Neural crest cell (in vitro differentiated cells): ENCODE results near the gene AIM2. TPM values are rescaled to one million over a fixed set of nuclear protein-coding genes. Genes with fewer than 3 reads are reported as not detected.

Experiments
- DNase-seq: peaks from one replicate; pipeline ENCODE4 v3.0.0; 2021; ENCODE audit warnings: low read depth, mixed read lengths, low spot score
- H3K27ac Mint-ChIP-seq: one replicate; pipeline ENCODE4 v1.8.0; 2021; ENCODE audit warnings: mild to moderate bottlenecking, mixed read lengths; ENCODE audit not compliant: unreplicated experiment
- H3K27me3 Mint-ChIP-seq: 2 replicates; pipeline ENCODE4 v1.8.0; 2021; ENCODE audit warnings: low read depth, mild to moderate bottlenecking, mixed read lengths
- H3K36me3 Mint-ChIP-seq: 2 replicates; pipeline ENCODE4 v1.8.0; 2021; ENCODE audit warnings: low read depth, mild to moderate bottlenecking, mixed read lengths
- H3K4me1 Mint-ChIP-seq: 2 replicates; pipeline ENCODE4 v1.8.0; 2021; ENCODE audit warnings: mixed read lengths
- H3K4me3 Mint-ChIP-seq: one replicate; pipeline ENCODE4 v1.8.0; 2021; ENCODE audit warnings: mild to moderate bottlenecking, mixed read lengths
- H3K9me3 Mint-ChIP-seq: 2 replicates; pipeline ENCODE4 v1.8.0; 2021; ENCODE audit warnings: mixed read lengths
- long read RNA-seq: library from polyadenylated mRNA; unstranded; transcript quantifications from one replicate; pipeline ENCODE4 v2.0.0, GENCODE V29; 2020
- total RNA-seq: library from RNA; stranded (reverse); gene quantifications from 2 replicates; pipeline ENCODE4 v1.2.1, GENCODE V29; 2021
- TF ChIP-seq, protein P1 (sequence below): fragments of 200-600 bp; sonication (generic); conservative IDR thresholded peaks from 2 replicates; pipeline ENCODE4 v1.5.0; 2021; ENCODE audit warnings: antibody characterized with exemption, mild to moderate bottlenecking

AIM2 gene, protein sequence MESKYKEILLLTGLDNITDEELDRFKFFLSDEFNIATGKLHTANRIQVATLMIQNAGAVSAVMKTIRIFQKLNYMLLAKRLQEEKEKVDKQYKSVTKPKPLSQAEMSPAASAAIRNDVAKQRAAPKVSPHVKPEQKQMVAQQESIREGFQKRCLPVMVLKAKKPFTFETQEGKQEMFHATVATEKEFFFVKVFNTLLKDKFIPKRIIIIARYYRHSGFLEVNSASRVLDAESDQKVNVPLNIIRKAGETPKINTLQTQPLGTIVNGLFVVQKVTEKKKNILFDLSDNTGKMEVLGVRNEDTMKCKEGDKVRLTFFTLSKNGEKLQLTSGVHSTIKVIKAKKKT
- 3.9 and 5.7 TPM in 2 replicates for total RNA-seq
- long read RNA-seq, partial matches to known transcripts = 0 of 2 reads
- long read RNA-seq, other reads (novel, unspliced or antisense) = 2 of 2 reads

DNA sequence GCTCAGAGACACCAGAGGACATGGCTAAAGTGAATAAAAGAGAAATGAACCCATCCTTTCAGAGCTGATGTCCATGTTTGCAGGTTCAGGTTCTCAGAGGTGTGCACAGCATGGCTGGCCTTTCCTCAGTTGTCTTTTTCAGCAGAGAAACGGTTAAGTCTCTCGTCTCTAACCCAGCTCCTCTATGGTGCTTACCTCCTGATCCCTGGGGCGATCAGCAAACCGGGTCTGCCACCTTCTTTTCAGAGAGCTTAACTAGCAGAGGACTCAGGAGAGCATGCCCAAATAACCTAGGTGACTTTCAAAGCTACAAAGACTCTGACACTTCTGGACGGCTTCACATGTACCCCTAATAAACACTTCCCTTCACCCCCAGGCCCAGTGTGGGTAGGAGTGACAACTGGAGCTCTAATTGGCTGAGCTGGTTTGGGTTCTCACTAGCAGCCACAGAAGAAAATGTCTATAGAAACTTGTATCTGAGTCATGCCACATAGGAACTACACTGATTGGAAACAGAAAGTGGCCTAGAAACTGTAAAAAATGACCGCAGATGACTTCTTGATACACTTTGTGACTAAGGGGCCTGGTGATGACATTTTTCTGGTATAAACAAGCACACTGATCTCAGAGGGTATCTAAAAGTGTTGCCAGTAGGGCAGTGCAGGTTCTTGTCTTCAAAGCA is at the start of gene AIM2:
Gene AIM2, minus strand, starts transcription at position 329 of the 682 bp plus-strand sequence. CDS start 3,267 bp downstream, outside the sequence.
- TF ChIP-seq, protein P1, sequence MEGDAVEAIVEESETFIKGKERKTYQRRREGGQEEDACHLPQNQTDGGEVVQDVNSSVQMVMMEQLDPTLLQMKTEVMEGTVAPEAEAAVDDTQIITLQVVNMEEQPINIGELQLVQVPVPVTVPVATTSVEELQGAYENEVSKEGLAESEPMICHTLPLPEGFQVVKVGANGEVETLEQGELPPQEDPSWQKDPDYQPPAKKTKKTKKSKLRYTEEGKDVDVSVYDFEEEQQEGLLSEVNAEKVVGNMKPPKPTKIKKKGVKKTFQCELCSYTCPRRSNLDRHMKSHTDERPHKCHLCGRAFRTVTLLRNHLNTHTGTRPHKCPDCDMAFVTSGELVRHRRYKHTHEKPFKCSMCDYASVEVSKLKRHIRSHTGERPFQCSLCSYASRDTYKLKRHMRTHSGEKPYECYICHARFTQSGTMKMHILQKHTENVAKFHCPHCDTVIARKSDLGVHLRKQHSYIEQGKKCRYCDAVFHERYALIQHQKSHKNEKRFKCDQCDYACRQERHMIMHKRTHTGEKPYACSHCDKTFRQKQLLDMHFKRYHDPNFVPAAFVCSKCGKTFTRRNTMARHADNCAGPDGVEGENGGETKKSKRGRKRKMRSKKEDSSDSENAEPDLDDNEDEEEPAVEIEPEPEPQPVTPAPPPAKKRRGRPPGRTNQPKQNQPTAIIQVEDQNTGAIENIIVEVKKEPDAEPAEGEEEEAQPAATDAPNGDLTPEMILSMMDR = no peak
- DNase-seq = no peak
- Mint-ChIP-seq H3K9me3 (no peaks in the 10 kb centered on the region), H3K36me3 (no peaks in the 10 kb centered on the region), H3K4me3 (no peak within 1 kb of the TSS), H3K4me1 (no peaks in the 10 kb centered on the region), H3K27ac (no peak within 1 kb of the TSS), H3K27me3 (no peaks in the 10 kb centered on the region)

DNA sequence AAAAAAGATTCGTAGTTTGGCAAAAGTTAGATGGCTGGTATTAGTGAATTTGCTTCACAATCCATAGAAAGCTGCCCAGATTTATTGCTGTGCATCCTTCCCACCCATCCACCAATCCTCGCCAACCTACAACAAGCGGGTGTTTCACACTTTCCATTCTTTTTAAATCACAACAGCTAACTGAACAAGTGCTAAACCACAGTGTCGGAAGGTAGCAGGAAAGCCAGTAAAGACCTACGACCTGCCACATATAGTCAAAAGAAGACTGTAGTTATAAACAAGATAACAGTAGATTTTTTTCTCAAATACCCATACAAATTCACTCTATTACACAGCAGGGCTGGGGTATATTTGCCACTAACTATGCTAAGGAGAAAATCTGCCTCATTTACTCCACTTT is 47.0 kb upstream of the AIM2 start:
- no peaks in the 10 kb centered on the region for H3K27me3 Mint-ChIP-seq
- no peaks in the 10 kb centered on the region for H3K4me1 Mint-ChIP-seq
- no peaks in the 10 kb centered on the region for H3K9me3 Mint-ChIP-seq
- H3K36me3 Mint-ChIP-seq = no peaks in the 10 kb centered on the region
- H3K4me3 Mint-ChIP-seq = no peak overlapping the region
- no peak for DNase-seq
- H3K27ac Mint-ChIP-seq = no peak overlapping the region
- TF ChIP-seq, protein P1 = no peak

DNA sequence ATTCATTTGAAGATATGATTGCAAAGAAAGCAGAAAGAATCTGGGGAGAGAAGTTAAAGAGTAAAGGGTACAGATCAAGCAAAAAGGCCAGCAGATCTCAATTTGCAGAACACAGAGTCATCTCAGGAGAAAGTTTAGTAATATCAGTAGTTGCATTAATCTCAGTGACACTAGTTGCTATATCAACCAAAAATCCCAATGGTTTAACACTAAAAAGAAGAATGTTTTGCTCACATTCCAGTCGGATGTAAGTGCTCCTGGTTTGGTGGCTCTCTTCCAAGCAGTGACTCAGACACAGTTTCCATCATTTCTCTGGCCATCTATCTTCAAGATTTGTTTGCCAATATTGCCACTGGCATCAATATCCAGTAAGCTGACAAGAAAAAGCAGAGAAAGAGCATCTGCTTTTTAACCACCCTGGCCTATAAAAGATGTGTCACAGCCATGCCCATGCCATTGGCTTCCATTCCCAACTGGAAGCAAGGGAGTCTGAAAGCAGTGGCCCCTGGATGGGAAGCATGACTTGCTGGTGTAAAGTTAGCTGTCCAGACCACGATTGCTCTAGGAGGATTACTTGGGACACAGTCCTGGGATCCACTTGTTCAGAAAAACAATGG is 45.5 kb upstream of the AIM2 start:
- TF ChIP-seq, protein P1 = no peak
- no peaks in the 10 kb centered on the region for H3K4me1 Mint-ChIP-seq
- no peak for DNase-seq
- no peak overlapping the region for H3K27ac Mint-ChIP-seq
- no peak overlapping the region for H3K4me3 Mint-ChIP-seq
- H3K27me3 Mint-ChIP-seq = no peaks in the 10 kb centered on the region
- no peaks in the 10 kb centered on the region for H3K36me3 Mint-ChIP-seq
- no peaks in the 10 kb centered on the region for H3K9me3 Mint-ChIP-seq

GRCh38 chr1:159121526-159121925 is 45.0 kb upstream of the AIM2 start:
- Mint-ChIP-seq H3K27me3 (no peaks in the 10 kb centered on the region), H3K4me1 (no peaks in the 10 kb centered on the region), H3K9me3 (no peaks in the 10 kb centered on the region), H3K36me3 (no peaks in the 10 kb centered on the region), H3K4me3 (no peak overlapping the region), H3K27ac (no peak overlapping the region)
- no peak for DNase-seq
- TF ChIP-seq, protein P1 = no peak

GRCh38 chr1:159120317-159120716 is 43.8 kb upstream of the AIM2 start:
- H3K4me3 Mint-ChIP-seq = no peak overlapping the region

More at GRCh38 chr1:159120317-159120716, 43.8 kb upstream of the AIM2 start:
- H3K4me1 Mint-ChIP-seq = no peaks in the 10 kb centered on the region
- DNase-seq = no peak
- TF ChIP-seq, protein P1 = no peak
- H3K27me3 Mint-ChIP-seq = no peaks in the 10 kb centered on the region
- H3K36me3 Mint-ChIP-seq = no peaks in the 10 kb centered on the region
- H3K9me3 Mint-ChIP-seq = no peaks in the 10 kb centered on the region
- H3K27ac Mint-ChIP-seq = no peak overlapping the region
